Stimulated activated CD8-positive, alpha-beta memory T cell treated with anti-CD3 and anti-CD28 coated beads, Interleukin-2, amount 100 ng/mL, for 1 hour (primary cell): Measurements from ENCODE around the gene PCDHB13.
"Not testable (repeated sequence)": the region's sequence is repeated elsewhere in the genome, so short reads cannot be mapped to it uniquely, and the experiment has no call there.

ENCODE experiments used
- DNase-seq, 2 donors: peaks; one replicate each; pipeline ENCODE4 v3.0.0-alpha.2; 2020; ENCODE audit warnings: low read depth in 2 of 2

PCDHB13 gene

GRCh38 chr5:141213656-141214339 lies at the start of gene PCDHB13:
TSS of gene PCDHB13 (plus strand) at chr5:141213919. CDS start at chr5:141214124, 205 bp downstream.
- not testable (repeated sequence) for DNase-seq

- DNase-seq = no peak
Observed at GRCh38 chr5:141172381-141173204, 41.1 kb upstream of the PCDHB13 start, which contains the start of gene PCDHB7. TSS of gene PCDHB7 (plus strand) at chr5:141172644. CDS start at chr5:141172836, 192 bp downstream.

DNA sequence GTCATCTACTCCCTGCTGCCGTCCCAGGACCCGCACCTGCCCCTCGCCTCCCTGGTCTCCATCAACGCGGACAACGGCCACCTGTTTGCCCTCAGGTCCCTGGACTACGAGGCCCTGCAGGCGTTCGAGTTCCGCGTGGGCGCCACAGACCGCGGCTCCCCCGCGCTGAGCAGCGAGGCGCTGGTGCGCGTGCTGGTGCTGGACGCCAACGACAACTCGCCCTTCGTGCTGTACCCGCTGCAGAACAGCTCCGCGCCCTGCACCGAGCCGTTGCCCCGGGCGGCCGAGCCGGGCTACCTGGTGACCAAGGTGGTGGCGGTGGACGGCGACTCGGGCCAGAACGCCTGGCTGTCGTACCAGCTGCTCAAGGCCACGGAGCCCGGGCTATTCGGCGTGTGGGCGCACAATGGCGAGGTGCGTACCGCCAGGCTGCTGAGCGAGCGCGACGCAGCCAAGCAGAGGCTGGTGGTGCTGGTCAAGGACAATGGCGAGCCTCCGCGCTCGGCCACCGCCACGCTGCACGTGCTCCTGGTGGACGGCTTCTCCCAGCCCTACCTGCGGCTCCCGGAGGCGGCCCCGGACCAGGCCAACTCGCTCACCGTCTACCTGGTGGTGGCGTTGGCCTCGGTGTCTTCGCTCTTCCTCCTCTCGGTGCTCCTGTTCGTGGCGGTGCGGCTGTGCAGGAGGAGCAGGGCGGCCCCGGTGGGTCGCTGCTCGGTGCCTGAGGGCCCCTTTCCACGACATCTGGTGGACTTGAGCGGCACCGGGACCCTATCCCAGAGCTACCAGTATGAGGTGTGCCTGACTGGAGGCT lies 39.2 kb upstream of the PCDHB13 start:
- DNase-seq = not testable (repeated sequence)

- no peak for DNase-seq
Observed at GRCh38 chr5:141175933-141176332, 37.8 kb upstream of the PCDHB13 start.

DNA sequence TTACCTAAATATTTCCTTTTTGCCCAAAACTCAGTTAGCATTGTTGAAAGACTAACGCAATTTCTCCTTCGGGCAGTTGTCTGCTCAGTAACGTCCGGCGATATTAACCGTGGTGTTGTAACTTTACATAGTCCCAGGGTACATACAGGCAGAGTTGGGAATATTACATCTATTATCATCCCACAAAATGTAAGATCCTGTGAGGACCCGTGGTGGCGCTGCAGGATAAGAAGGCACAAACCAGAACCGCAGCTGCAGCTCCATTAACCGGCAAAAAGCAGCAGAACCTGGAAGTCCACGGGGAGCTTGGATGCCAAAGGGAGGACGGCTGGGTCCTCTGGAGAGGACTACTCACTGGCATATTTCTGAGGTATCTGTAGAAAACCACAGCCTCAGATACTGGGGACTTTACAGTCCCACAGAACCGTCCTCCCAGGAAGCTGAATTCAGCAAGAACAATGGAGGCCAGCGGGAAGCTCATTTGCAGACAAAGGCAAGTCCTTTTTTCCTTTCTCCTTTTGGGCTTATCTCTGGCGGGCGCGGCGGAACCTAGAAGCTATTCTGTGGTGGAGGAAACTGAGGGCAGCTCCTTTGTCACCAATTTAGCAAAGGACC lies 36.0 kb upstream of the PCDHB13 start, which contains the start of gene PCDHB8:
PCDHB8 (plus strand) TSS at position 214 of the 615 bp plus-strand sequence; CDS start at position 459, 245 bp downstream.
- not testable (repeated sequence) for DNase-seq

GRCh38 chr5:141179371-141179770 lies 34.3 kb upstream of the PCDHB13 start:
- DNase-seq = not testable (repeated sequence)

- DNase-seq = not testable (repeated sequence)
Observed at GRCh38 chr5:141179876-141180275, 33.8 kb upstream of the PCDHB13 start.

- no peak for DNase-seq
Observed at GRCh38 chr5:141180313-141180712, 33.4 kb upstream of the PCDHB13 start.

GRCh38 chr5:141182248-141182647 lies 31.5 kb upstream of the PCDHB13 start, which contains the start of gene PCDHB16:
TSS of gene PCDHB16 (plus strand) at chr5:141182387. CDS start at chr5:141182560, 173 bp downstream.
- no peak for DNase-seq

DNA sequence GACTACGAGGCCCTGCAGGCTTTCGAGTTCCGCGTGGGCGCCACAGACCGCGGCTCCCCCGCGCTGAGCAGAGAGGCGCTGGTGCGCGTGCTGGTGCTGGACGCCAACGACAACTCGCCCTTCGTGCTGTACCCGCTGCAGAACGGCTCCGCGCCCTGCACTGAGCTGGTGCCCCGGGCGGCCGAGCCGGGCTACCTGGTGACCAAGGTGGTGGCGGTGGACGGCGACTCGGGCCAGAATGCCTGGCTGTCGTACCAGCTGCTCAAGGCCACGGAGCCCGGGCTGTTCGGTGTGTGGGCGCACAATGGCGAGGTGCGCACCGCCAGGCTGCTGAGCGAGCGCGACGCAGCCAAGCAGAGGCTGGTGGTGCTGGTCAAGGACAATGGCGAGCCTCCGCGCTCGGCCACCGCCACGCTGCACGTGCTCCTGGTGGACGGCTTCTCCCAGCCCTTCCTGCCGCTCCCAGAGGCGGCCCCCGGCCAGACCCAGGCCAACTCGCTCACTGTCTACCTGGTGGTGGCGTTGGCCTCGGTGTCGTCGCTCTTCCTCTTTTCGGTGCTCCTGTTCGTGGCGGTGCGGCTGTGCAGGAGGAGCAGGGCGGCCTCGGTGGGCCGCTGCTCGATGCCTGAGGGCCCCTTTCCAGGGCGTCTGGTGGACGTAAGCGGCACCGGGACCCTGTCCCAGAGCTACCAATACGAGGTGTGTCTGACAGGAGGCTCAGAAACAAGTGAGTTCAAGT lies 29.4 kb upstream of the PCDHB13 start:
- DNase-seq = not testable (repeated sequence)

DNA sequence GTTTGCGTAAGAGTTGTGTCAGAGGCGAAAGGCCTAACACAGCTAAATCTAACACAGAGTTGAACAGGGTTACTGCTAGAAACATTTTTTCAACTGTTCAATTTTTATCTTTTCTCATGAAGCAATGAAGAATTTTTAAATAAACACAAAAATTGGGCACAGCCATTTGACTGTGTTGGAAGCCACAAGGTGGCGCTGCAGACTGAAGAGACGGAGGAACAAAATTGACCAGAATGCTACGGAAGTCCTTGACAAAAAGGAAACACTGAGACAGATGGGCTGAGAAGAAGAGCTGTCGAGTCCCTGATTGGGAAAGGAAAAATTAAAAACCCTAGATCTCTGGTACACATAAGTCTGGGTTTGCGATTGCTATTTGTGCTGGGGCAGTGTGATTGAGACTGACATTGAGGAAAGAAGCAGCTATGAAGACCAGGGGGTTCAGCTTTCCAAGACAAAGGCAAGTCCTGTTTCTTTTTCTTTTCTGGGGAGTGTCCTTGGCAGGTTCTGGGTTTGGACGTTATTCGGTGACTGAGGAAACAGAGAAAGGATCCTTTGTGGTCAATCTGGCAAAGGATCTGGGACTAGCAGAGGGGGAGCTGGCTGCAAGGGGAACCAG lies 26.7 kb upstream of the PCDHB13 start, which contains the start of gene PCDHB9:
PCDHB9 (plus strand) TSS at position 265 of the 616 bp plus-strand sequence; CDS start at position 423, 158 bp downstream.
- no peak for DNase-seq

- not testable (repeated sequence) for DNase-seq
Observed at GRCh38 chr5:141188682-141189081, 25.0 kb upstream of the PCDHB13 start.

DNA sequence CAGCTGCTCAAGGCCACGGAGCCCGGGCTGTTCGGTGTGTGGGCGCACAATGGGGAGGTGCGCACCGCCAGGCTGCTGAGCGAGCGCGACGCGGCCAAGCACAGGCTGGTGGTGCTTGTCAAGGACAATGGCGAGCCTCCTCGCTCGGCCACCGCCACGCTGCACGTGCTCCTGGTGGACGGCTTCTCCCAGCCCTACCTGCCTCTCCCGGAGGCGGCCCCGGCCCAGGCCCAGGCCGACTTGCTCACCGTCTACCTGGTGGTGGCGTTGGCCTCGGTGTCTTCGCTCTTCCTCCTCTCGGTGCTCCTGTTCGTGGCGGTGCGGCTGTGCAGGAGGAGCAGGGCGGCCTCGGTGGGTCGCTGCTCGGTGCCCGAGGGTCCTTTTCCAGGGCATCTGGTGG lies 24.6 kb upstream of the PCDHB13 start:
- DNase-seq = not testable (repeated sequence)

GRCh38 chr5:141192110-141192725 lies 21.5 kb upstream of the PCDHB13 start, which contains the start of gene PCDHB10:
TSS of gene PCDHB10 (plus strand) at chr5:141192353. CDS start at chr5:141192553, 200 bp downstream.
- DNase-seq = no peak

GRCh38 chr5:141194332-141194731 lies 19.4 kb upstream of the PCDHB13 start:
- not testable (repeated sequence) for DNase-seq

DNA sequence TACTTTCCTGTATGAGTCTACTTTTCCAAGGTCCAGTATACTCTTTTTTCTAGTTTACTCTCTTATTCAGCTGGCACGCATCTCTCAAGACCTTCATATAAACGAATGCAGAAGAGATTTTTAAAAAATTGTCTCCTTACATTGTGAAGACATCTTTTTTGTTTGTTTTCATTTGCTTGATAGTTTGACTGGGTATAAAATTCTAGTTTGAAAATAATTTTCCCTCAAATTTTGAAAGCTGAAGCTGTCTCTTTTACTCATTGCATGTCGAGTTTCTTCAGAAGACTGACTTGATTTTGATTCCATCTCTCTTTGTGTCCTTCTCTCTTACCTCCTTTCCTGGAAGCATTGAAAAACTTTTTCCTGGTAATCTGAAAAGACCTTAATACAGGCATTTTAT lies 17.4 kb upstream of the PCDHB13 start:
- no peak for DNase-seq

DNA sequence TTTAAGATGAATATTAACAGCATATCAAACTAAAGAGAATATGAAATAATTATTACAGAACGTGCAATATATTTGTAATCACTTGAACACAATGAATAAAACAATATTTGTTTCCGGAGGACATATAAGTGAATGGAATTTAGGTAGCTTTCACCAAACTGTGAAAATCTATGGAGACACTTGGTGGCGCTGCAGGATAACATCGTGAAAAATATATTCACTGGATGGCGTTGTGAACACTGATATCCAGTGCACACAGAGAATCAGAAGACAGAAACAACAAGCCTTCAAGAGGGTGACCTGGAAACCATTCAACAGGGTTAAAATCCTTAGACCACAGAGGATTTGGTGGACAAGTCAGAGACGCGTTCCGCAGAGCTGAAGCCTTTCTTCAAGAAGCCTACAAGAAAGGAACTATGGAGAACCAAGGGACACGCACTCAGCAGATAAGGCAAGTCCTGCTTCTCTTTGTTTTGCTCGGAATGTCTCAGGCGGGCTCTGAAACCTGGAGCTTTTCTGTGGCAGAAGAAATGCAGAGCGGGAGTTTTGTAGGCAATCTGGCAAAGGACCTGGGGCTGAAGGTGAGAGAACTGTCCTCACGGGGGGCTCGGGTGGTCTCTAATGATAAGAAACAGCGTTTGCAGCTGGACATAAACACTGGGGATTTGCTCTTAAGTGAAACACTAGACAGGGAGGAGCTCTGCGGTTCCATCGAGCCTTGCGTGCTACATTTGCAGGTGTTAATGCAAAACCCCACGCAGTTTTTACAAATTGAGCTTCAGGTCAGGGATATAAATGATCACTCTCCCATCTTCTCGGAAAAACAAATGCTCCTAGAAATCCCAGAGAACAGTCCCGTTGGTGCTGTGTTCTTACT lies 14.1 kb upstream of the PCDHB13 start, which contains the start of gene PCDHB11:
PCDHB11 (plus strand) TSS at position 269 of the 877 bp plus-strand sequence; CDS start at position 417, 148 bp downstream.
- DNase-seq = no peak

DNA sequence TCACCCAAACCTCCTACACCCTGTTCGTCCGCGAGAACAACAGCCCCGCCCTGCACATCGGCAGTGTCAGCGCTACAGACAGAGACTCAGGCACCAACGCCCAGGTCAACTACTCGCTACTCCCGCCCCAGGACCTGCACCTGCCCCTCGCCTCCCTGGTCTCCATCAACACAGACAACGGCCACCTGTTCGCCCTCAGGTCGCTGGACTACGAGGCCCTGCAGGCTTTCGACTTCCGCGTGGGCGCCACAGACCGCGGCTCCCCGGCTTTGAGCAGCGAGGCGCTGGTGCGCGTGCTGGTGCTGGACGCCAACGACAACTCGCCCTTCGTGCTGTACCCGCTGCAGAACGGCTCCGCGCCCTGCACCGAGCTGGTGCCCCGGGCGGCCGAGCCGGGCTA lies 12.6 kb upstream of the PCDHB13 start:
- not testable (repeated sequence) for DNase-seq
